ENCODE measurements around the gene CDC42EP2. TPM values are rescaled to one million over a fixed set of nuclear protein-coding genes. Genes with fewer than 3 reads are reported as not detected.

Gene CDC42EP2
- polyA plus RNA-seq, 2 of the 4 experiments (the other 2 are of a cell fraction) = 3.0 to 8.5 TPM

- no peak for TF ChIP-seq MAZ (IDR thresholded peaks at IDR 0.05; ENCODE audit: borderline replicate concordance, low read depth, low read length)
- TF ChIP-seq SMC3 (IDR thresholded peaks at IDR 0.05) = no peak
- TF ChIP-seq HMGXB4 (CRISPR knock-in tag; IDR thresholded peaks at IDR 0.05; ENCODE audit: borderline replicate concordance) = no peak
- TF ChIP-seq JUNB (IDR thresholded peaks at IDR 0.05) = no peak
- TF ChIP-seq ZNF302 (CRISPR knock-in tag; IDR thresholded peaks at IDR 0.05) = no peak
- no peak for TF ChIP-seq FOXS1 (CRISPR knock-in tag; IDR thresholded peaks at IDR 0.05)
These were observed 23.1 kb upstream of the CDC42EP2 start (continued) for GRCh38 chr11:65291613-65292012.

DNA sequence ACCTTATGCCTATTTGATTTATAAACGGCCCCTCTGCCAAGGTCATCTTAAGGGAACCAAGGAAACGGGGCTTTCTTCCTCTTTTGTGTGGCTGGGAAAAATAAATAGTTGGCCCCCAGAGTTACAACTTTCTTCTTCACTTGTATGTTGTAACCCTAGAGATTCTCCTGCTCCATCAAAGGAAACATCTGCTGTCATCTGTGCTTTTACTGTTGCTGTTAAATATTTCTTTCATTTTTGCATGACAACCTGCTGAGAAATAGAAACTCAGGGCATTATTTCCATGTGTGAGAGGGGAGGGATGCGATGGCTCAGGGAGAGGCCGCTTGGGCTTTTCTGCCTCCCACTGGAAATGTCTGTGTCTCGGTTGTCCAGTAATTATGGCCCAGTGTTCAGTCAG, 21.8 kb upstream of the CDC42EP2 start:
- ATAC-seq (no peak), FAIRE-seq (no peak), DNase-seq (ENCODE audit: low read depth in 1 of 2, low spot score in 1 of 2) (no peak)
- H3K4me3 ChIP-seq = no peak overlapping the region
- TF ChIP-seq ELK1 (IDR thresholded peaks at IDR 0.05; ENCODE audit: low read depth, low read length) (no peak), E2F6 (IDR thresholded peaks at IDR 0.05; ENCODE audit: borderline replicate concordance, low read depth) (no peak), NPAS2 (CRISPR knock-in tag; IDR thresholded peaks at IDR 0.05; ENCODE audit: borderline replicate concordance) (no peak), CHD4 (IDR thresholded peaks at IDR 0.05; ENCODE audit: borderline replicate concordance) (no peak), TP53 (CRISPR knock-in tag; IDR thresholded peaks at IDR 0.05) (no peak), POLR2A (IDR thresholded peaks at IDR 0.05; ENCODE audit: low read length) (no peak), CHD2 (IDR thresholded peaks at IDR 0.05; ENCODE audit: low read length, partially characterized antibody) (no peak), NFE2L2 (conservative IDR thresholded peaks at IDR 0.05; ENCODE audit: low read length) (no peak), ZNF302 (CRISPR knock-in tag; IDR thresholded peaks at IDR 0.05) (no peak), ZC3H11A (IDR thresholded peaks at IDR 0.05) (no peak), HDAC2 (IDR thresholded peaks at IDR 0.05) (no peak), MAX (IDR thresholded peaks at IDR 0.05) (no peak), RARB (CRISPR knock-in tag; IDR thresholded peaks at IDR 0.05) (no peak), FOSB (CRISPR knock-in tag; IDR thresholded peaks at IDR 0.05) (no peak), BHLHE40 (IDR thresholded peaks at IDR 0.05; ENCODE audit: low read depth, low read length) (no peak), ATOH8 (CRISPR knock-in tag; IDR thresholded peaks at IDR 0.05; ENCODE audit: low read depth) (no peak), POLR2AphosphoS2 (conservative IDR thresholded peaks at IDR 0.05; ENCODE audit: low read length) (no peak), ESRRA (IDR thresholded peaks at IDR 0.05; ENCODE audit: borderline replicate concordance, low read length) (no peak)
- TF ChIP-seq, protein P1, sequence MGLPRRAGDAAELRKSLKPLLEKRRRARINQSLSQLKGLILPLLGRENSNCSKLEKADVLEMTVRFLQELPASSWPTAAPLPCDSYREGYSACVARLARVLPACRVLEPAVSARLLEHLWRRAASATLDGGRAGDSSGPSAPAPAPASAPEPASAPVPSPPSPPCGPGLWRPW (IDR thresholded peaks at IDR 0.05) = no peak
- peaks cover 47% of the 10 kb centered on the region for H3K4me1 ChIP-seq
- peak overlapping the region; percentile 76 for H3K4me2 ChIP-seq
- CTCF ChIA-PET = interaction anchor here (0.7 to 78.3 kb wide), 3 partner anchors 12 to 123 kb away, joined by 5 to 3090 read pairs (median 3090); partner anchors contain the start of genes CDC42EP2, DPF2, POLA2 and TIGD3
- peak overlapping the region; percentile 79 to 94 for H3K27ac ChIP-seq
- POLR2A ChIA-PET = interaction anchor here (1.1 kb wide), 1 partner anchor 13 kb away, joined by 3 read pairs; no protein-coding TSS in a partner anchor
- no peaks in the 10 kb centered on the region for H3K9me3 ChIP-seq
- WGBS (ENCODE audit: missing lambda C conversion rate) = 80% methylated on average over 5 of the region's 5 CpGs

Measured in A549 (cell line).